ENCODE data around the gene MAN2B1. TPM values are rescaled to one million over a fixed set of nuclear protein-coding genes. Genes with fewer than 3 reads are reported as not detected.

MAN2B1 gene
- total and polyA plus RNA-seq, 2 of the 8 experiments (the other 6 are each of a cell fraction or from before 2014, with no cell fraction given) = 55.3 to 76.3 TPM

- no peak for FAIRE-seq
- TF ChIP-seq KDM5A (IDR thresholded peaks at IDR 0.05; ENCODE audit: low read length) = no peak
- TF ChIP-seq MAX (IDR thresholded peaks at IDR 0.05) = peak; percentile 48; the same call in 1 of the 2 replicates
- TF ChIP-seq RAD21 (IDR thresholded peaks at IDR 0.05 in 1 of 2, conservative IDR thresholded peaks at IDR 0.05 in 1 of 2; ENCODE audit: low read depth in 2 of 2, low read length in 2 of 2) = peak; percentile 47 to 57; a peak in 3 of 4 replicates
- TF ChIP-seq POLR2AphosphoS5 (IDR thresholded peaks at IDR 0.05; ENCODE audit: low read depth, low read length) = peak; percentile 57; the same call in 1 of the 2 replicates
- peak; percentile 11; the same call in 1 of the 2 replicates for TF ChIP-seq KDM1A (IDR thresholded peaks at IDR 0.05; ENCODE audit: borderline replicate concordance, low read length)
- TF ChIP-seq CREB1 (IDR thresholded peaks at IDR 0.05) = peak; percentile 56; the same call in 1 of the 2 replicates
- TF ChIP-seq, protein P1, sequence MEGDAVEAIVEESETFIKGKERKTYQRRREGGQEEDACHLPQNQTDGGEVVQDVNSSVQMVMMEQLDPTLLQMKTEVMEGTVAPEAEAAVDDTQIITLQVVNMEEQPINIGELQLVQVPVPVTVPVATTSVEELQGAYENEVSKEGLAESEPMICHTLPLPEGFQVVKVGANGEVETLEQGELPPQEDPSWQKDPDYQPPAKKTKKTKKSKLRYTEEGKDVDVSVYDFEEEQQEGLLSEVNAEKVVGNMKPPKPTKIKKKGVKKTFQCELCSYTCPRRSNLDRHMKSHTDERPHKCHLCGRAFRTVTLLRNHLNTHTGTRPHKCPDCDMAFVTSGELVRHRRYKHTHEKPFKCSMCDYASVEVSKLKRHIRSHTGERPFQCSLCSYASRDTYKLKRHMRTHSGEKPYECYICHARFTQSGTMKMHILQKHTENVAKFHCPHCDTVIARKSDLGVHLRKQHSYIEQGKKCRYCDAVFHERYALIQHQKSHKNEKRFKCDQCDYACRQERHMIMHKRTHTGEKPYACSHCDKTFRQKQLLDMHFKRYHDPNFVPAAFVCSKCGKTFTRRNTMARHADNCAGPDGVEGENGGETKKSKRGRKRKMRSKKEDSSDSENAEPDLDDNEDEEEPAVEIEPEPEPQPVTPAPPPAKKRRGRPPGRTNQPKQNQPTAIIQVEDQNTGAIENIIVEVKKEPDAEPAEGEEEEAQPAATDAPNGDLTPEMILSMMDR (IDR thresholded peaks at IDR 0.05; ENCODE audit: control extremely low read depth in 1 of 3, insufficient read depth in 1 of 3, low read depth in 1 of 3, low read length in 3 of 3) = peak; percentile 82 to 97 (median 94)
- no peak for TF ChIP-seq SAP30 (IDR thresholded peaks at IDR 0.05; ENCODE audit: insufficient read depth, insufficient replicate concordance, low read length)
- TF ChIP-seq GABPA (IDR thresholded peaks at IDR 0.05; ENCODE audit: borderline replicate concordance, insufficient read depth, low read length) = 0 out of 2 replicates have a peak, but pooled peaks have one; percentile 48
These were observed 9.8 kb upstream of the MAN2B1 start for GRCh38 chr19:12676384-12676792.

More at GRCh38 chr19:12676384-12676792, 9.8 kb upstream of the MAN2B1 start:
- Histone ChIP-seq H2AK5ac (ENCODE audit: low read depth, low read length) (no peak overlapping the region), H3K4me3 (ENCODE audit: extremely low read depth in 1 of 4, insufficient read depth in 2 of 4, low read depth in 3 of 4, low read length in 4 of 4) (no peak overlapping the region), H2BK5ac (ENCODE audit: low read depth, low read length) (no peak overlapping the region), H2BK15ac (ENCODE audit: low read length) (no peak overlapping the region), H2BK20ac (ENCODE audit: low read length) (no peak overlapping the region), H2AFZ (ENCODE audit: low read length) (no peak overlapping the region), H3K23ac (ENCODE audit: insufficient read length) (no peak overlapping the region), H3K14ac (ENCODE audit: insufficient read length) (no peak overlapping the region), H3K27me3 (replicated peaks in 1 of 4; ENCODE audit: control insufficient read depth in 3 of 4, extremely low read depth in 1 of 4, insufficient read depth in 3 of 4, low read length in 3 of 4) (no peaks in the 10 kb centered on the region), H3K4ac (replicated peaks; ENCODE audit: insufficient read length, low read depth, low read length) (no peak overlapping the region), H3K36me3 (ENCODE audit: control insufficient read depth in 2 of 4, insufficient read depth in 4 of 4, low read length in 3 of 4) (peaks cover 36 to 57% (median 52%) of the 10 kb centered on the region in 4 experiments), H3K79me2 (ENCODE audit: control insufficient read depth in 1 of 2, insufficient read depth in 2 of 2, low read length in 2 of 2) (peaks cover 0 to 11% of the 10 kb centered on the region in 2 experiments; a peak in 2 of 4 replicates), H4K20me1 (replicated peaks in 1 of 2; ENCODE audit: control insufficient read depth in 1 of 2, insufficient read depth in 2 of 2, low read length in 2 of 2) (peaks cover 3 to 20% of the 10 kb centered on the region in 2 experiments), H2BK12ac (ENCODE audit: low read depth, low read length) (no peak overlapping the region), H3K9ac (replicated peaks in 1 of 4; ENCODE audit: extremely low read depth in 1 of 4, low read depth in 3 of 4, low read length in 3 of 4) (no peak overlapping the region), H3K18ac (ENCODE audit: extremely low read depth, low read length) (no peak overlapping the region), H3K23me2 (ENCODE audit: low read depth, low read length) (no peaks in the 10 kb centered on the region), H3K4me2 (ENCODE audit: insufficient read depth in 1 of 2, low read depth in 2 of 2, low read length in 2 of 2) (no peak overlapping the region), H3K79me1 (ENCODE audit: low read depth, low read length) (peaks cover 9% of the 10 kb centered on the region; the same call in 1 of the 2 replicates), H4K5ac (ENCODE audit: insufficient read length, low read depth, low read length) (no peak overlapping the region), H3K27ac (ENCODE audit: low read depth, low read length) (no peak overlapping the region), H2BK120ac (replicated peaks; ENCODE audit: low read depth, low read length) (no peak overlapping the region), H3K4me1 (replicated peaks in 1 of 4; ENCODE audit: control insufficient read depth in 3 of 4, insufficient read depth in 4 of 4, low read length in 3 of 4) (no peaks in the 10 kb centered on the region; a peak in 1 of 7 replicates), H3K56ac (replicated peaks; ENCODE audit: insufficient read length, low read depth, low read length) (no peak overlapping the region), H3K9me3 (ENCODE audit: insufficient read depth in 2 of 2, low read depth in 1 of 2, low read length in 1 of 2) (no peaks in the 10 kb centered on the region; a peak in 1 of 4 replicates), H4K8ac (ENCODE audit: extremely low read depth, insufficient read depth, low read length) (peak overlapping the region; percentile 53; the same call in 1 of the 2 replicates), H4K91ac (replicated peaks; ENCODE audit: insufficient read length, low read length) (no peak overlapping the region)
- ChIA-PET POLR2A (ENCODE audit: partially characterized antibody) (interaction anchor here (0.8 to 6.4 kb wide), 11 partner anchors 10 to 65 kb away, joined by 3 to 93 read pairs (median 3); partner anchors contain the start of genes FBXW9, MAN2B1 and WDR83), CTCF (ENCODE audit: partially characterized antibody) (interaction anchor here (0.7 to 3.5 kb wide), 15 partner anchors 9 to 172 kb away, joined by 3 to 20 read pairs (median 4); partner anchors contain the start of genes MAN2B1 and WDR83)
- WGBS, 2 experiments (ENCODE audit: extremely low coverage in 1 of 2, insufficient coverage in 1 of 2, insufficient read length in 1 of 2, insufficient replicate concordance in 2 of 2, low coverage in 1 of 2, low lambda C conversion rate in 2 of 2, missing lambda C conversion rate in 1 of 2) = 33% methylated on average over 4 of the region's 4 CpGs; no CpG with 5 or more reads in 1 of the 2 experiments
- peak in 1 of 2 experiments; percentile 99 for DNase-seq (ENCODE audit: low read depth in 1 of 2, low spot score in 2 of 2)
